ENCODE results near the gene MUCL3. TPM values are rescaled to one million over a fixed set of nuclear protein-coding genes. Genes with fewer than 3 reads are reported as not detected.

MUCL3 gene
- polyA plus RNA-seq, 3 donors, result not detected

GRCh38 chr6:30912746-30913520 lies 27.8 kb upstream of the MUCL3 start:
- Histone ChIP-seq H3K4me2 (replicated peaks; ENCODE audit: extremely low read depth, low read length, poor library complexity, severe bottlenecking) (no peak overlapping the region), H3K36me3 (replicated peaks in 1 of 2; ENCODE audit: control insufficient read depth in 1 of 2, insufficient read depth in 2 of 2, low read length in 2 of 2) (peaks cover 32 to 51% of the 10 kb centered on the region in 2 donors), H3K27ac (ENCODE audit: low read depth in 1 of 2, low read length in 2 of 2) (no peak overlapping the region), H3K79me2 (ENCODE audit: insufficient read depth, low read length) (peaks cover 14% of the 10 kb centered on the region), H2AFZ (ENCODE audit: insufficient read depth, low read depth, low read length, poor library complexity, severe bottlenecking) (no peak overlapping the region), H3K4me3 (replicated peaks in 1 of 3; ENCODE audit: low read depth in 2 of 3, low read length in 3 of 3) (no peak overlapping the region), H4K20me1 (ENCODE audit: insufficient read depth, low read length) (no peaks in the 10 kb centered on the region), H3K9me3 (replicated peaks in 1 of 2; ENCODE audit: control insufficient read depth in 1 of 2, insufficient read depth in 1 of 2, low read length in 2 of 2) (no peaks in the 10 kb centered on the region), H3K27me3 (ENCODE audit: control insufficient read depth in 2 of 2, insufficient read depth in 2 of 2, low read length in 2 of 2) (no peaks in the 10 kb centered on the region), H3K9ac (ENCODE audit: insufficient read depth, low read length, poor library complexity, severe bottlenecking) (no peak overlapping the region), H3K4me1 (ENCODE audit: control insufficient read depth in 1 of 2, insufficient read depth in 2 of 2, low read length in 2 of 2) (peaks cover 22 to 35% of the 10 kb centered on the region in 2 donors)
- Mint-ChIP-seq H3K36me3 (peaks cover 44 to 48% of the 10 kb centered on the region in 2 donors), H3K4me1 (peaks cover 36% of the 10 kb centered on the region), H3K27me3 (ENCODE audit: low read depth in 3 of 3) (no peaks in the 10 kb centered on the region), H3K9me3 (no peaks in the 10 kb centered on the region), H3K27ac (no peak overlapping the region), H3K4me3 (no peak overlapping the region)
- 94% methylated on average over 4 of the region's 8 CpGs for WGBS (ENCODE audit: insufficient coverage)
- no peak for TF ChIP-seq CTCF (IDR thresholded peaks at IDR 0.05)
- no peak for DNase-seq
- intact Hi-C loops (cut with micrococcal nuclease), result loop anchor here in 1 of 2 donors (10.0 kb wide), 1 partner anchor 172 kb away; no protein-coding TSS in a partner anchor

DNA sequence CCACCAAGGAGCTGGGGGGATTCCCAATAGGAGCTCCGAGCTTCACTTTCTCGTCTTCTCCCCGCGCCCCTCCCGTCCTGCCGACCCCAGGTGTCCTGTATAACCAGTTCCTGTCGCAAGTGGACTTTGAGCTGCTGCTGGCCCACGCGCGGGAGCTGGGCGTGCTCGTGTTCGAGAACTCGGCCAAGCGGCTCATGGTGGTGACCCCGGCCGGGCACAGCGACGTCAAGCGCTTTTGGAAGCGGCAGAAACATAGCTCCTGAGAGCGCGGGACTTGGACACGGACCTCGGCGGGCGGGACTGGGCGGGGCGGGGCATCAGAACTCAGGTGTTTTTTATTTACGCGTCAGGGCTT lies 27.1 kb upstream of the MUCL3 start:
- Mint-ChIP-seq H3K4me1 (peaks cover 28% of the 10 kb centered on the region), H3K4me3 (peak overlapping the region; percentile 94 to 96), H3K36me3 (peaks cover 49 to 56% of the 10 kb centered on the region in 2 donors), H3K9me3 (no peaks in the 10 kb centered on the region), H3K27me3 (ENCODE audit: low read depth in 3 of 3) (no peaks in the 10 kb centered on the region), H3K27ac (peak overlapping the region in 5 of 7 donors; percentile 55 to 87 (median 68))
- peaks cover 17 to 28% of the 10 kb centered on the region in 2 donors for H3K4me1 ChIP-seq (ENCODE audit: control insufficient read depth in 1 of 2, insufficient read depth in 2 of 2, low read length in 2 of 2)
- no peak overlapping the region for H3K27ac ChIP-seq (ENCODE audit: low read depth in 1 of 2, low read length in 2 of 2)
- TF ChIP-seq CTCF (IDR thresholded peaks at IDR 0.05), result no peak
- peaks cover 7% of the 10 kb centered on the region for H3K79me2 ChIP-seq (ENCODE audit: insufficient read depth, low read length)
- H3K9ac ChIP-seq (ENCODE audit: insufficient read depth, low read length, poor library complexity, severe bottlenecking), result peak overlapping the region; percentile 74
- no peak for DNase-seq
- H2AFZ ChIP-seq (ENCODE audit: insufficient read depth, low read depth, low read length, poor library complexity, severe bottlenecking), result peak overlapping the region; percentile 96
- peak overlapping the region; percentile 62 to 90 (median 64) for H3K4me3 ChIP-seq (replicated peaks in 1 of 3; ENCODE audit: low read depth in 2 of 3, low read length in 3 of 3)
- H3K27me3 ChIP-seq (ENCODE audit: control insufficient read depth in 2 of 2, insufficient read depth in 2 of 2, low read length in 2 of 2), result no peaks in the 10 kb centered on the region
- WGBS (ENCODE audit: insufficient coverage), result 28% methylated on average over 30 of the region's 31 CpGs
- H3K36me3 ChIP-seq (replicated peaks in 1 of 2; ENCODE audit: control insufficient read depth in 1 of 2, insufficient read depth in 2 of 2, low read length in 2 of 2), result peaks cover 35 to 59% of the 10 kb centered on the region in 2 donors
- no peaks in the 10 kb centered on the region for H3K9me3 ChIP-seq (replicated peaks in 1 of 2; ENCODE audit: control insufficient read depth in 1 of 2, insufficient read depth in 1 of 2, low read length in 2 of 2)
- H3K4me2 ChIP-seq (replicated peaks; ENCODE audit: extremely low read depth, low read length, poor library complexity, severe bottlenecking), result peak overlapping the region; percentile 98
- H4K20me1 ChIP-seq (ENCODE audit: insufficient read depth, low read length), result no peaks in the 10 kb centered on the region
- intact Hi-C loops (cut with micrococcal nuclease), result loop anchor here in 1 of 2 donors (10.0 kb wide), 1 partner anchor 171 kb away; no protein-coding TSS in a partner anchor
